Ishikawa (cell line): Measurements from ENCODE around the gene CCDC192.

Source experiments
- CEBPB ChIP-seq: IDR thresholded peaks from 2 replicates; pipeline ENCODE4 v1.6.1; 2012
- CREB1 ChIP-seq: IDR thresholded peaks from 2 replicates; pipeline ENCODE4 v1.6.1; 2012; ENCODE audit warnings: low read depth
- EGR1 ChIP-seq: IDR thresholded peaks from 2 replicates; pipeline ENCODE4 v1.6.1; 2012
- EP300 ChIP-seq: IDR thresholded peaks from 2 replicates; pipeline ENCODE4 v1.6.1; 2012; ENCODE audit warnings: borderline replicate concordance
- FOXM1 ChIP-seq: IDR thresholded peaks from 2 replicates; pipeline ENCODE4 v1.6.1; 2012; ENCODE audit warnings: low read depth, borderline replicate concordance
- NFIC ChIP-seq: IDR thresholded peaks from 2 replicates; pipeline ENCODE4 v1.6.1; 2012
- RAD21 ChIP-seq: IDR thresholded peaks from 2 replicates; pipeline ENCODE4 v1.6.1; 2012; ENCODE audit warnings: low read depth
- TAF1 ChIP-seq: IDR thresholded peaks from 2 replicates; pipeline ENCODE4 v1.6.1; 2012; ENCODE audit warnings: low read depth, mild to moderate bottlenecking
- TCF12 ChIP-seq: IDR thresholded peaks from 2 replicates; pipeline ENCODE4 v1.6.1; 2012; ENCODE audit warnings: low read depth
- TEAD4 ChIP-seq: IDR thresholded peaks from 2 replicates; pipeline ENCODE4 v1.6.1; 2012
- YY1 ChIP-seq: IDR thresholded peaks from 2 replicates; pipeline ENCODE4 v1.6.1; 2012; ENCODE audit warnings: low read depth
- ZBTB7A ChIP-seq: IDR thresholded peaks from 2 replicates; pipeline ENCODE4 v1.6.1; 2012; ENCODE audit warnings: low read depth
- TF ChIP-seq, protein P1 (sequence below): IDR thresholded peaks from 2 replicates; pipeline ENCODE4 v1.6.1; 2012
- TF ChIP-seq, protein P2 (sequence below): IDR thresholded peaks from 2 replicates; pipeline ENCODE4 v1.6.1; 2012
- TF ChIP-seq, protein P3 (sequence below): IDR thresholded peaks from 2 replicates; pipeline ENCODE4 v1.6.1; 2012; ENCODE audit warnings: low read depth, mild to moderate bottlenecking

CCDC192 gene

DNA sequence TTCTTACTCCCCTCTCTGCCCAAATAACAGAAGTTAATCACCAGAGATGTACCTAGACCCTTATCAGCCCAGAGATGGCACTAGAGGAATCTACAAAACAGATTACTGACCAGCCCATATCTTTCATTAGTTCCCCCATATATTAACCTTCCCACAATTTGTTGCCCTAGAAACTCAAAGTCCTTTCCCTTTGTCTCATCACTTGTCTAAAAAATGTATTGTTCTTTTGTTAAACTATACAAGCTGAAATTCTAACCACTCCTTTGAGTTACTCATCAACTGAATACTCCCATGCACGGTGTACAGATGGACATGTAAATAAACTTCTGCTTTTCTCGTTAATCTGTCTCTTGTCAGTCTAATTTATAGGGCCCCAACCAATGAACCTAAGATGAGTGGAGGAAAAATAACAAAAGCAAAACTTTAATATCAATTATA lies 130.9 kb downstream of the CCDC192 start:
- TF ChIP-seq TAF1 (no peak), TEAD4 (no peak), YY1 (no peak), RAD21 (no peak), TCF12 (no peak), EP300 (no peak), ZBTB7A (no peak), CEBPB (no peak)
- TF ChIP-seq, protein P1, sequence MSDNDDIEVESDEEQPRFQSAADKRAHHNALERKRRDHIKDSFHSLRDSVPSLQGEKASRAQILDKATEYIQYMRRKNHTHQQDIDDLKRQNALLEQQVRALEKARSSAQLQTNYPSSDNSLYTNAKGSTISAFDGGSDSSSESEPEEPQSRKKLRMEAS = no peak
- TF ChIP-seq, protein P2, sequence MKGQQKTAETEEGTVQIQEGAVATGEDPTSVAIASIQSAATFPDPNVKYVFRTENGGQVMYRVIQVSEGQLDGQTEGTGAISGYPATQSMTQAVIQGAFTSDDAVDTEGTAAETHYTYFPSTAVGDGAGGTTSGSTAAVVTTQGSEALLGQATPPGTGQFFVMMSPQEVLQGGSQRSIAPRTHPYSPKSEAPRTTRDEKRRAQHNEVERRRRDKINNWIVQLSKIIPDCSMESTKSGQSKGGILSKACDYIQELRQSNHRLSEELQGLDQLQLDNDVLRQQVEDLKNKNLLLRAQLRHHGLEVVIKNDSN = no peak

DNA sequence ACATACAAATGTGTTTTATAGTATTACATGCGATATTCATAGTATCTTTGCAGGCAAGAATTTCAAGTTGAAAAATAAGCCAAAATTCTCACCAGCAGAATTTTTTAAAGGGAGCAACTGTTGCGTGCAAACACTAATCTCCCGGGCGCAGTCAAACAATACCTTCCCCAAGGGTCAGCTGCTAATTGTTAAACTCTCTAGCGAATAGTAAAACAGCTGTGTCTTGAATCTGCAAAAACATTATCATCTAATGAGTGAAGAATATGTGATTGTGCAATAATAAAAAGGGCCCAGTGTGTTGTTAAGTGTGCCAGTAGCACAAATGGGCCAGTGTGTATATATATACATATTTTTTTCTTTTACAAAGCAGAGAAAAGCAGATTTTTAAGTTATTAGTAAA lies 131.4 kb downstream of the CCDC192 start:
- no peak for TF ChIP-seq TAF1
- peak; percentile 15; the same call in 1 of the 2 replicates for TF ChIP-seq CEBPB
- TF ChIP-seq, protein P2 = no peak
- TF ChIP-seq TCF12 = no peak

DNA sequence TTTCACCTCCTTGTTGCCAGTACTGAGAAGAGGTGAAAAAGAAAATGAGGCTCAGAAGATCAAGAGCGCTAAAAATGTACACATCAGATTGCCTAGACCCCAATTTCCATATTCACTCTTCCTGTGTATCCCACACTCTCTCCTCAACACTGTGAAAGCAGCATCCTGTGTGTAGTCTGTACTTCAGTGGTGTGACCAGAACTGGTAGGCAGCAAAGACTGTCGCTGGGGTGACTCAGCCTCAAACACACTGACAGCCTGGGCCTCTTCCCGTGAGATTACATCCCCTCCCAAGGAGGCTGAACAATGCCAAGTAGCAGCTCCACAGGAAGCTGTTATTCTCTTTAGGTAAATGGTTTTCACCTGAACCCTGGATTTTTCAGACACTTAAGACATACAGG lies 135.5 kb downstream of the CCDC192 start:
- TF ChIP-seq TAF1 = no peak
- no peak for TF ChIP-seq FOXM1
- no peak for TF ChIP-seq YY1
- TF ChIP-seq, protein P2 = no peak
- no peak for TF ChIP-seq NFIC
- TF ChIP-seq EGR1 = no peak
- TF ChIP-seq CEBPB = no peak
- TF ChIP-seq, protein P3, sequence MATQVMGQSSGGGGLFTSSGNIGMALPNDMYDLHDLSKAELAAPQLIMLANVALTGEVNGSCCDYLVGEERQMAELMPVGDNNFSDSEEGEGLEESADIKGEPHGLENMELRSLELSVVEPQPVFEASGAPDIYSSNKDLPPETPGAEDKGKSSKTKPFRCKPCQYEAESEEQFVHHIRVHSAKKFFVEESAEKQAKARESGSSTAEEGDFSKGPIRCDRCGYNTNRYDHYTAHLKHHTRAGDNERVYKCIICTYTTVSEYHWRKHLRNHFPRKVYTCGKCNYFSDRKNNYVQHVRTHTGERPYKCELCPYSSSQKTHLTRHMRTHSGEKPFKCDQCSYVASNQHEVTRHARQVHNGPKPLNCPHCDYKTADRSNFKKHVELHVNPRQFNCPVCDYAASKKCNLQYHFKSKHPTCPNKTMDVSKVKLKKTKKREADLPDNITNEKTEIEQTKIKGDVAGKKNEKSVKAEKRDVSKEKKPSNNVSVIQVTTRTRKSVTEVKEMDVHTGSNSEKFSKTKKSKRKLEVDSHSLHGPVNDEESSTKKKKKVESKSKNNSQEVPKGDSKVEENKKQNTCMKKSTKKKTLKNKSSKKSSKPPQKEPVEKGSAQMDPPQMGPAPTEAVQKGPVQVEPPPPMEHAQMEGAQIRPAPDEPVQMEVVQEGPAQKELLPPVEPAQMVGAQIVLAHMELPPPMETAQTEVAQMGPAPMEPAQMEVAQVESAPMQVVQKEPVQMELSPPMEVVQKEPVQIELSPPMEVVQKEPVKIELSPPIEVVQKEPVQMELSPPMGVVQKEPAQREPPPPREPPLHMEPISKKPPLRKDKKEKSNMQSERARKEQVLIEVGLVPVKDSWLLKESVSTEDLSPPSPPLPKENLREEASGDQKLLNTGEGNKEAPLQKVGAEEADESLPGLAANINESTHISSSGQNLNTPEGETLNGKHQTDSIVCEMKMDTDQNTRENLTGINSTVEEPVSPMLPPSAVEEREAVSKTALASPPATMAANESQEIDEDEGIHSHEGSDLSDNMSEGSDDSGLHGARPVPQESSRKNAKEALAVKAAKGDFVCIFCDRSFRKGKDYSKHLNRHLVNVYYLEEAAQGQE = no peak
- TF ChIP-seq EP300 = no peak
- no peak for TF ChIP-seq TEAD4
- no peak for TF ChIP-seq CREB1
- TF ChIP-seq, protein P1 = no peak
- TF ChIP-seq ZBTB7A = no peak
- TF ChIP-seq TCF12 = no peak
- no peak for TF ChIP-seq RAD21

DNA sequence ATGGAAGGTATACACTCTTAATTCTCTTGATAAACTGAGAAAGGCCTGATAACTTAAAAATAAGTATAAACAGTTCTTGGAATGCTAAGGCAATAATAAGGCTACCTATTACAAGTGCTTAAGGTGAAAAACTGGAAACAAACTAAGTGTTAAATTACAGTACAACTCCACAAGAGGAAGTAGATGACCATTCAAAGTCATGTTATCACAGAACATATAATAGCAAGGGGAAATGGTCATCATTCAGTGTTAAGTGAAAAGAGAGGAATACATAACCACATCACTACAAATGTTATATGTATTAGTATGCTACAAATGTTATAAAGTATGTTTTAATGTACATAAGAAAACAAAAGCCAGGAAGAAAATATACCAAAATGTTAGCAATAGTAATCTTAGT lies 135.9 kb downstream of the CCDC192 start:
- TF ChIP-seq, protein P2 = no peak
- no peak for TF ChIP-seq ZBTB7A

DNA sequence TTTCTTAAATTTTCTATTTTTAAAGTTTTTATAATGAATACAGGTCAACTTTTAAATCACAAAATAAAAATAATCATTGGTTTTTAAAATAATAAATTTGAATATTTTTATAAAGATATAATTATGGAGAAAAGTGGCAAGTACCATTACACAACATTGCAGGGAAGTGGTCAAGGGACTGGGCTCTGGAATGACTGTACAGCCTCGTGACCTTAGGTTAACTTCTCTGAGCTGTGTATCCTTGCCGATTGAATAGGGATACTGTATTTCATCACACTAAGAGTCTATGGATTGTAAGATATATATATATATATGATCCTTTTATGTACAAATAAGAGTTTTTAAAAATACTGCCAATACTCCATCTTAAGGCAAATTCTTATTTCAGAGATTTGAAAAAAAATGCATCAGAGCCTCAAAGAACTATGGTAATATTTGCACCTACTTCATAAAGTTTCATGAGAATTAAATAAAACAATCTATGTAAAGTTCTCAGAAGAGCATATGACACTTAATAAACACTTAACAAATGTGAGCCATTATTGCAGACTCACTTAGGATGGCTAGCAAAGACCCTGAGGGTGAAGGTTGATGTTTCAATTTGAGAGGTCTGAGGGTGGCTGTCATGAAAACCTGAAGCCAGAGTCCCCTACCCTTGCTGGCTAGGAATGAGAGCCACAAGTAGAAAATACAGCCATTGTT lies 136.5 kb downstream of the CCDC192 start:
- no peak for TF ChIP-seq YY1
- no peak for TF ChIP-seq TCF12
- no peak for TF ChIP-seq CREB1
- no peak for TF ChIP-seq EP300
- no peak for TF ChIP-seq CEBPB
- TF ChIP-seq, protein P3 = no peak
- no peak for TF ChIP-seq ZBTB7A
- TF ChIP-seq FOXM1 = no peak
- TF ChIP-seq, protein P1 = no peak
- TF ChIP-seq NFIC = no peak
- no peak for TF ChIP-seq TEAD4
- TF ChIP-seq, protein P2 = no peak
- TF ChIP-seq TAF1 = no peak
- no peak for TF ChIP-seq RAD21
- no peak for TF ChIP-seq EGR1
